Ovary (tissue), 3 donors: ENCODE measurements around the gene ETV4.

Source experiments
- CTCF ChIP-seq, 3 donors: fragments of 450-650 bp in 2 of 3; fragments of 200-600 bp in 1 of 3; IDR thresholded peaks; one replicate each; pipeline versions ENCODE4 v1.5.1 to v1.8.0; 2016 to 2022; ENCODE audit warnings: antibody characterized with exemption in 3 of 3, mild to moderate bottlenecking in 1 of 3
- EP300 ChIP-seq: sonication (generic); formaldehyde crosslinking; IDR thresholded peaks from one replicate; pipeline ENCODE4 v1.6.1; 2017; ENCODE audit warnings: antibody characterized with exemption
- donor health status: DM: no; HTN: no; CAD: no.

- TF ChIP-seq CTCF (IDR thresholded peaks at IDR 0.05) (no peak), EP300 (no peak)
These were observed 12.4 kb downstream of the ETV4 start for GRCh38 chr17:43533699-43534098.
